SIG-M5 treated with dmso at 0.1 percent for 504 hours (cell line): Measurements from ENCODE around the gene ZNF343.
A peak's percentile ranks its signal among the peaks of the same experiment; 100 is the strongest.
"Not testable (repeated sequence)": the region's sequence is repeated elsewhere in the genome, so short reads cannot be mapped to it uniquely, and the experiment has no call there.

ENCODE experiments used
- DNase-seq: peaks from one replicate; lab custom pipeline; 2025; ENCODE audit not compliant: unreplicated experiment; lab: John Stamatoyannopoulos, UW

The ZNF343 gene

GRCh38 chr20:2521369-2522305 is 12.9 kb upstream of the ZNF343 start:
- DNase-seq, result peak; percentile 23

DNA sequence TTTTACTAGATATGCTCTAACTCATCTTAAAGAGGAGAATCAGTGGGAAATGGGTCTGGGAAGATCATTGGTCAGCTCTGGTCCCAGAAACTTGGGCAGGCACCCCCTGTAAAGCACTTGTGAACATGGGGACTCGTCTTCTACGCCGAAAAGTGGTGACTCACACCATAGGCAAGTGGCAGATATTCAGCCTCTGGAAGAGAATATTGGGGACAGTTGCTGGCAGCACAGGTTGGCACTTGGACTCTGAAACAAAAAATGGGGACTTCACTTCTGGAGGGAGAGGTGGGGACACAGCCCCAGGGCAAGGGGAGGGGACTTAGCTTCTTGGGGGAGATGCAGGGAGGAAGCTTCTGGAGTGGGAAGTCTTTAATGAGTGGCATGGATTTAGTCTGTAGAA is 11.9 kb upstream of the ZNF343 start:
- no peak for DNase-seq

- no peak for DNase-seq
Observed at GRCh38 chr20:2519115-2519809, 10.5 kb upstream of the ZNF343 start.

GRCh38 chr20:2518558-2518957 is 9.8 kb upstream of the ZNF343 start:
- no peak for DNase-seq

DNA sequence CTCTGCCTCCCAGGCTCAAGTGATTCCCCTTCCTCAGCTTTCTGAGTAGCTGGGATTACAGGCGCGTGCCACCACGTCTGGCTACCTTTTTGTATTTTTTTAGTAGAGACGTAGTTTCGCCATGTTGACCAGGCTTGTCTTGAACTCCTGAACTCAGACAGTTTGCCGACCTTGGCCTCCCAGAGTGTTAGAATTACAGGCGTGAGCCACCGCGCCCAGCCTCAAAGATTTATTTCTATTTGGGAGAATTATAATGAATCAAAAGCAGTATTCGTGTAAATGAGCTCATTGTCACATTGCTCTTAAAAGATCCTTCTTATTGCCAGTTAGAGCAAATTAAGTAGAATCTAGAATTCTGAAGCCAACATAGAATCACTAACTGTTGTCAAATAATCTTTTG is 9.4 kb upstream of the ZNF343 start:
- DNase-seq, result no peak

DNA sequence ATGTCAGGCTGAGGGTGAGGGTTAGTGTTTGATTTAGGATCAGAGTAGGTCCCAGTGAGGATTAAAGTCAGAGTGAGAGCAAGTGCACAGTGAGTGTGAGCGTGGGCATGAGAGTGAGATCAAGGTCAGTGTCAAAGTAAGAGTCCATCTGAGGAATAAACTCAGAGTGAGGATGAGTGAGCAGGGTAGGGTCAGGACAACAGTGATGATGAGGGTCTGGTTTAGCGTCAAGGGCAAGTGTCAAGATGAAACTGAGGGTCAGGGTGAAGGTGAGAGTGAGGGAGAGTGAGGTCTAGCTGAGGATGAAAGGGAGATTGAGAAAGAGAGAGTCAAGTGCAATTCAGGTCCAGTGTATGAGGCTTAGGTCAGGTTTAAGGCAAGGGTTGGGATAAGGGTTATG is 7.7 kb upstream of the ZNF343 start:
- no peak for DNase-seq

- no peak for DNase-seq
Observed at GRCh38 chr20:2515203-2515602, 6.5 kb upstream of the ZNF343 start.

DNA sequence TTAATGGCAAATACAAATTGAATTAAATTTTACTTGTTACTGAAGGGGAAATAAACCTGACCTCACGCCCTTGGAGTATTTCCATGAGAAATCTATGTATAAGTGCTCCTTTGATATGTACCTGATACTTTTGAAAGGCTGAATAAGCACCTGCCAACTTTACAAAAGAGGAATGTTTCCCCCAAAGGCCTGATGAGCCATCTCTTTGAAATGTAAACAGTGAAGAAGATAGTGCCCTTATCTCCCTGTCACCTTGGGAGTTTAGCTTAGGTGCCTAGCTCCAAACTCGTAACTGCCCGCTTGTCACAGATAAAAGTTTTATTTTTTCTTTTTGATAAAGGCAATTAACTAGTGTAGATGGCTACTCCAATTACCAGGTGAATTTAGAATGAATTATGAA is 1.1 kb upstream of the ZNF343 start:
- DNase-seq, result no peak

DNA sequence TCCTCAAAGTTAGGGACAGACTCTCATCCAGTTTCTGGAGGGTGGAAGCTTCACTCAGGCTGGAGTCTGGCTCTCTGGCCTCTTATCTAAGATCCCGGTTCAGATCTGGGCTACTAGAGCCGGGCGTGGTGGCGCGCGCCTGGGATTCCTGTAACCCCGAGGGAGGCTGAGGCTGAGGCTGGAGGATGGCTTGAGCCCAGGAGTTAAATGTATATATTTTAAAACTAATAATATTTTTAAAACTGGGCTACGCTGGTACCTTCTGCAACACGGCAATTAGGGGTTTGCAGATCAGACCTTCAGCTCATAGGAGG is 710 bp upstream of the ZNF343 start:
- no peak for DNase-seq

- no peak for DNase-seq
Observed at GRCh38 chr20:2507875-2508630, 662 bp downstream of the ZNF343 start.

DNA sequence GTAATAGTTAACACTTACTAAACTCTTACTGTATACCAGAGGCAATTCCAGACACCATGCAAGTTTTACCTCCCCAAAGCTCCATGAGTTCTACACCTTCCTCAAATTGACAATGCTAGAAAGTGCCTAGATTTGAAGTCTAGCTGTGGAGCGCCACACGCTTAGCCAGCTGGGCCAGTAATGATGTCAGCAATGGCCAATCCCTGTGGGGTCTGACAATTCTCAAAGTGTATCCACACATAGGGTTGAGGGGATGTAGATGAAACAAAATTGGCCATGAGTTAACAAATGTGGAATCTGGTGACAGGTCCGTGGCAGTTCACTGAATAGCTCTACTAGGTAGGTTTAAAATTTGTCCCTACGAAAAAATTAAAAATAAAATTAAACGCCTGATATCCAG is 1.3 kb downstream of the ZNF343 start:
- no peak for DNase-seq

- not testable (repeated sequence) for DNase-seq
Observed at GRCh38 chr20:2506426-2506825, 2.3 kb downstream of the ZNF343 start.

DNA sequence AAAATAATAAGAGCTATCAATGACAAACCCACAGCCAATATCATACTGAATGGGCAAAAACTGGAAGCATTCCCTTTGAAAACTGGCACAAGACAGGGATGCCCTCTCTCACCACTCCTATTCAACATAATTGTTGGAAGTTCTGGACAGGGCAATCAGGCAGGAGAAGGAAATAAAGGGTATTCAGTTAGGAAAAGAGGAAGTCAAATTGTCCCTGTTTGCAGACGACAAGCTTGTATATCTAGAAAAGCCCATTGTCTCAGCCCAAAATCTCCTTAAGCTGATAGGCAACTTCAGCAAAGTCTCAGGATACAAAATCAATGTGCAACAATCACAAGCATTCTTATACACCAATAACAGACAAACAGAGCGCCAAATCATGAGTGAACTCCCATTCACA is 3.9 kb downstream of the ZNF343 start:
- not testable (repeated sequence) for DNase-seq

DNA sequence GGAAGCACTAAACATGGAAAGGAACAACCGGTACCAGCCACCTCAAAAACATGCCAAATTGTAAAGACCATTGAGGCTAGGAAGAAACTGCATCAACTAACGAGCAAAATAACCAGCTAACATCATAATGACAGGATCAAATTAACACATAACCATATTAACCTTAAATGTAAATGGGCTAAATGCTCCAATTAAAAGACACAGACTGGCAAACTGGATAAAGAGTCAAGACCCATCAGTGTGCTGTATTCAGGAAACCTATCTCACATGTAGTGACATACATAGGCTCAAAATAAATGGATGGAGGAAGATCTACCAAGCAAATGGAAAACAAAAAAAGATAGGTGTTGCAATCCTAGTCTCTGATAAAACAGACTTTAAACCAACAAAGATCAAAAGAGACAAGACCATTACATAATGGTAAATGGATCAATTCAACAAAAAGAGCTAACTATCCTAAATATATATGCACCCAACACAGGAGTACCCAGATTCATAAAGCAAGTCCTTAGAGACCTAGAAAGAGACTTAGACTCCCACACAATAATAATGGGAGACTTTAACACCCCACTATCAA is 5.8 kb downstream of the ZNF343 start:
- DNase-seq, result not testable (repeated sequence)

DNA sequence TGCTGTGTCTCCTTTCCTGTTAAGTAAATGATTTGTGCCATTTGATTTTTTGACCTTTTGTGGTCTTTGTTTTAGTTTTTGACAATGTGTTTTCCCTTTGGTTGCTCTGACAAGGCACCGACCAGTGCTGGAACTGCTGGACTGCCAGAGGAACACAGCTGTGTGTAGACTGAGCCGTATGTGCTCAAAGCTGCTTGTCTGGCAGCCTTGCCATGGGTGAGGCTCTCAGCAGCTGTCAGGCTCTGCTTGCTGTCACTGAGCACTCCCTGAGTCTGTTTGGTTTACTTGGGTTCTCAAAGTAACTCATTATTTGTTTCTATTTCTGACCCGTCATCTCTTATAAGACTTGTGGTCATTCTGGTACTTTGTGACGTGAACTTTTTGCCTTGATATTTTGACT is 23.1 kb downstream of the ZNF343 start:
- DNase-seq, result no peak

- DNase-seq, result no peak
Observed at GRCh38 chr20:2485080-2485479, 23.6 kb downstream of the ZNF343 start.

- DNase-seq, result no peak
Observed at GRCh38 chr20:2483504-2483903, 25.2 kb downstream of the ZNF343 start.

DNA sequence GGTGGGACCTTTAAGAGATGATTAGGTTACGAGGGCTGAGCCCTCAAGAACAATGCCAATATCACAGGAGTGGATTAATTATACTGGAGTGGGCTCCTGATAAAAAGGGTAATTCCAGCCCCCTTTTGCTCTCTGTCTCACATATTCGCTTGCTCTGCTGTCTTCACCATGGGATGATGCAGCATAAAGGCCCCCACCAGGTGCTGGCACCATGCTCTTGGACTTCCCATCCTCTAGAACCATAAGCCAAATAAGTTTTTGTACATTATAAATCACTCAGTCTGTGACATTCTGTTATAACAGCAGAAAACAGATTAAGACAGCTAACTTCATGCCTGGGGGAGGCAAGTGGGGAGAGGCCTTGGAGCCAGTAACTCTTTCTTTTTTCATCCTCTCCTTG is 28.3 kb downstream of the ZNF343 start:
- no peak for DNase-seq

- no peak for DNase-seq
Observed at GRCh38 chr20:2476742-2477615, 31.7 kb downstream of the ZNF343 start.
